H1 (cell line): ENCODE measurements around the gene RAB10. TPM values are rescaled to one million over a fixed set of nuclear protein-coding genes. Genes with fewer than 3 reads are reported as not detected.

ENCODE experiments used
- YY1 ChIP-seq: IDR thresholded peaks from 2 replicates; pipeline ENCODE4 v1.6.1; 2011; ENCODE audit warnings: low read depth, mild to moderate bottlenecking, low read length
- polyA plus RNA-seq, 7 experiments: library from polyadenylated mRNA; depleted of rRNA in 3 of 7; stranded (reverse) in 5 of 7; unstranded in 2 of 7; fragments of >200 nt in 5 of 7; fragments of 200-250 nt in 2 of 7; gene quantifications; 1 replicate in 5 of 7; 2 replicates in 1 of 7; 4 replicates in 1 of 7; pipeline versions ENCODE4 v1.2.1 to v1.2.3, GENCODE V29; 2011 to 2013; ENCODE audit warnings: missing spikeins in 2 of 7, mixed read lengths in 2 of 7
- total RNA-seq: library from RNA; stranded (reverse); fragmentation: NEBNext Ultra II Directional; extraction: Animal tissue kit (Norgen Biotek cat#: 25700); gene quantifications from 2 replicates; pipeline ENCODE4 v1.2.1, GENCODE V29; 2021

The RAB10 gene
- total and polyA plus RNA-seq, 2 of the 8 experiments (the other 6 are each of a cell fraction or from before 2014, with no cell fraction given), result 42.6 to 136 TPM

- TF ChIP-seq YY1, result no peak
Observed at GRCh38 chr2:26182441-26182840, 148.6 kb downstream of the RAB10 start (continued).
